IMR-90 (cell line): Measurements from ENCODE around the gene CR1L. TPM values are rescaled to one million over a fixed set of nuclear protein-coding genes. Genes with fewer than 3 reads are reported as not detected.

Experiments
- ATAC-seq: fragments of 200-7000 bp; cut with Tn5 transposase; 2 replicates; pipeline ENCODE4 v1.9.1; 2020; ENCODE audit warnings: low read depth, mild to moderate bottlenecking, moderate library complexity
- BruUV-seq: library from RNA; stranded (reverse); fragments of 400-500 nt; replicated peaks from 2 replicates; lab custom pipeline; 2021; lab: Mats Ljungman, UMichigan
- CTCF ChIA-PET: fragments of 300-600 bp; formaldehyde crosslinking; extraction: SDS; loops from one replicate; lab custom pipeline; 2021; ENCODE audit warnings: antibody characterized with exemption; lab: Yijun Ruan, JAX
- POLR2A ChIA-PET: fragments of 300-600 bp; sonication (Branson Sonifier 250); formaldehyde crosslinking; loops from one replicate; lab custom pipeline; 2022; ENCODE audit warnings: antibody characterized with exemption; ENCODE audit not compliant: unreplicated experiment; lab: Charles Lee
- DNase-seq: peaks from one replicate; pipeline ENCODE4 v3.0.0; 2013
- H2AFZ ChIP-seq: replicated peaks from 2 replicates; pipeline ENCODE3; 2013; ENCODE audit warnings: low read length, mild to moderate bottlenecking; ENCODE audit not compliant: poor library complexity
- H2AK5ac ChIP-seq: 2 replicates; pipeline ENCODE4 v1.6.1; 2013; ENCODE audit warnings: low read depth, low read length, inconsistent platforms
- H2AK9ac ChIP-seq: replicated peaks from 2 replicates; pipeline ENCODE3; 2013; ENCODE audit warnings: mild to moderate bottlenecking, low read depth, low read length, moderate library complexity; ENCODE audit not compliant: poor library complexity
- H2BK120ac ChIP-seq: 2 replicates; pipeline ENCODE4 v1.6.1; 2013; ENCODE audit warnings: low read depth, low read length, inconsistent platforms
- H2BK15ac ChIP-seq: 3 replicates; pipeline ENCODE4 v1.6.1; 2013; ENCODE audit warnings: low read depth, low read length, inconsistent platforms
- H2BK20ac ChIP-seq: 2 replicates; pipeline ENCODE4 v1.6.1; 2013; ENCODE audit warnings: low read depth, mild to moderate bottlenecking, inconsistent platforms, low read length, moderate library complexity
- H2BK5ac ChIP-seq: 2 replicates; pipeline ENCODE4 v1.6.1; 2013; ENCODE audit warnings: mild to moderate bottlenecking, low read depth, low read length, inconsistent platforms; ENCODE audit not compliant: poor library complexity, severe bottlenecking
- H3K14ac ChIP-seq: replicated peaks from 2 replicates; pipeline ENCODE4 v1.6.1; 2013; ENCODE audit warnings: low read depth, low read length, inconsistent platforms
- H3K18ac ChIP-seq: 2 replicates; pipeline ENCODE4 v1.6.1; 2013; ENCODE audit warnings: low read depth, low read length, control low read depth
- H3K23ac ChIP-seq: 2 replicates; pipeline ENCODE4 v1.6.1; 2013; ENCODE audit warnings: low read depth, low read length, inconsistent platforms
- H3K27ac ChIP-seq: 2 replicates; pipeline ENCODE4 v1.5.1; 2013; ENCODE audit warnings: mild to moderate bottlenecking, control low read depth, low read length; ENCODE audit not compliant: insufficient read depth
- H3K27me3 ChIP-seq: 2 replicates; pipeline ENCODE4 v1.6.1; 2013; ENCODE audit warnings: low read length; ENCODE audit not compliant: control insufficient read depth, insufficient read depth
- H3K36me3 ChIP-seq: 2 replicates; pipeline ENCODE4 v1.6.1; 2013; ENCODE audit warnings: low read length, mixed read lengths; ENCODE audit not compliant: control insufficient read depth, insufficient read depth
- H3K4ac ChIP-seq: 2 replicates; pipeline ENCODE4 v1.6.1; 2013; ENCODE audit warnings: low read depth, low read length, inconsistent platforms
- H3K4me1 ChIP-seq: 2 replicates; pipeline ENCODE4 v1.6.1; 2013; ENCODE audit warnings: low read length, mixed read lengths; ENCODE audit not compliant: control insufficient read depth, insufficient read depth
- H3K4me2 ChIP-seq: 2 replicates; pipeline ENCODE4 v1.6.1; 2013; ENCODE audit warnings: low read depth, mild to moderate bottlenecking, control low read depth, low read length, moderate library complexity
- H3K4me3 ChIP-seq: 2 replicates; pipeline ENCODE4 v1.5.1; 2013; ENCODE audit warnings: low read depth, mild to moderate bottlenecking, control low read depth, low read length, moderate library complexity; ENCODE audit not compliant: insufficient read depth
- H3K56ac ChIP-seq: 2 replicates; pipeline ENCODE4 v1.6.1; 2013; ENCODE audit warnings: low read length, inconsistent platforms; ENCODE audit not compliant: insufficient read depth; ENCODE audit errors: extremely low read depth
- H3K79me1 ChIP-seq, 2 experiments: 2 replicates each; pipeline ENCODE4 v1.6.1; 2013; ENCODE audit warnings: low read length in 2 of 2, inconsistent platforms in 1 of 2, low read depth in 1 of 2
- H3K9ac ChIP-seq: 2 replicates; pipeline ENCODE4 v1.6.1; 2013; ENCODE audit warnings: low read depth, low read length, control low read depth
- H3K9me1 ChIP-seq: 2 replicates; pipeline ENCODE4 v1.6.1; 2013; ENCODE audit warnings: low read length, inconsistent platforms; ENCODE audit not compliant: insufficient read depth
- H3K9me3 ChIP-seq: 2 replicates; pipeline ENCODE4 v1.6.1; 2013; ENCODE audit warnings: low read length; ENCODE audit not compliant: control insufficient read depth, insufficient read depth
- H4K20me1 ChIP-seq: 2 replicates; pipeline ENCODE4 v1.6.1; 2013; ENCODE audit warnings: low read length, inconsistent platforms; ENCODE audit not compliant: insufficient read depth
- H4K5ac ChIP-seq: 2 replicates; pipeline ENCODE4 v1.6.1; 2013; ENCODE audit warnings: mild to moderate bottlenecking, low read depth, low read length, control low read depth
- H4K8ac ChIP-seq, 2 experiments: 2 replicates each; pipeline ENCODE4 v1.6.1; 2013; ENCODE audit warnings: low read depth in 2 of 2, low read length in 2 of 2, control low read depth in 1 of 2, inconsistent platforms in 1 of 2
- H4K91ac ChIP-seq: 2 replicates; pipeline ENCODE4 v1.6.1; 2013; ENCODE audit warnings: low read depth, low read length, inconsistent platforms; ENCODE audit not compliant: insufficient read depth
- MAFK ChIP-seq: IDR thresholded peaks from 2 replicates; pipeline ENCODE4 v1.6.1; 2012; ENCODE audit warnings: low read depth, low read length, improper control_type of control experiment
- MXI1 ChIP-seq: IDR thresholded peaks from 2 replicates; pipeline ENCODE4 v1.6.1; 2012; ENCODE audit warnings: low read depth, mild to moderate bottlenecking, low read length, moderate library complexity, borderline replicate concordance
- RFX5 ChIP-seq: IDR thresholded peaks from 2 replicates; pipeline ENCODE4 v1.8.0; 2012; ENCODE audit warnings: low read depth, mild to moderate bottlenecking, low read length, moderate library complexity
- whole genome bisulfite sequencing, 2 experiments: methylation state at CpG; one replicate each; pipeline versions ENCODE4 v1.1.5 to v1.1.7; 2013; ENCODE audit warnings: missing lambda C conversion rate in 2 of 2; ENCODE audit not compliant: insufficient read length in 1 of 2; ENCODE audit errors: extremely low coverage in 2 of 2; 5-methylcytosine and 5-hydroxymethylcytosine counted together
- dilution Hi-C: fragments of 300-500 bp; cut with HindIII; formaldehyde crosslinking; loops from one replicate; pipeline ENCODE4 v1.14.3; 2018; ENCODE audit warnings: low sequenced_read_pairs; ENCODE audit not compliant: unreplicated experiment
- in situ Hi-C: fragments of 300-500 bp; cut with MboI; formaldehyde crosslinking; loops from 3 replicates; pipeline ENCODE4 v1.14.3; 2019; ENCODE audit warnings: low sequenced_read_pairs, inconsistent platforms, mixed read lengths
- intact Hi-C: fragments of 100-400 bp; cut with micrococcal nuclease; formaldehyde crosslinking; loops from 2 replicates; pipeline ENCODE4 v1.10.0; 2022
- polyA plus RNA-seq, 3 experiments: library from polyadenylated mRNA; depleted of rRNA; stranded (reverse); fragments of >200 nt; gene quantifications; 2 replicates each; pipeline ENCODE4 v1.2.3, GENCODE V29; 2012; ENCODE audit warnings: low replicate concordance in 1 of 3
- total RNA-seq: library from RNA; depleted of rRNA; stranded (reverse); fragments of >200 nt; gene quantifications from 2 replicates; pipeline ENCODE4 v1.2.3, GENCODE V29; 2012
- TF ChIP-seq, protein P1 (sequence below): conservative IDR thresholded peaks from 2 replicates; pipeline ENCODE4 v1.5.1; 2012; ENCODE audit warnings: mild to moderate bottlenecking, low read depth, low read length, improper control_type of control experiment

Gene CR1L
- total and polyA plus RNA-seq, 2 of the 4 experiments (the other 2 are of a cell fraction) = not detected

- POLR2A ChIA-PET = no interaction called here
- dilution Hi-C loops = no loop called here
Measured at GRCh38 chr1:207648334-207649209, 3.6 kb downstream of the CR1L start.

More at GRCh38 chr1:207648334-207649209, 3.6 kb downstream of the CR1L start:
- Histone ChIP-seq H3K79me1 (no peaks in the 10 kb centered on the region), H2AK5ac (no peak overlapping the region), H2AFZ (no peak overlapping the region), H3K18ac (no peak overlapping the region), H3K27ac (no peak overlapping the region), H4K20me1 (no peaks in the 10 kb centered on the region), H3K9me3 (no peaks in the 10 kb centered on the region), H4K5ac (no peak overlapping the region), H2AK9ac (no peak overlapping the region), H3K9ac (no peak overlapping the region), H2BK120ac (no peak overlapping the region), H4K91ac (no peak overlapping the region), H2BK20ac (no peak overlapping the region), H3K14ac (no peak overlapping the region), H3K4me3 (no peak overlapping the region), H3K4ac (no peak overlapping the region), H3K56ac (no peak overlapping the region), H2BK5ac (no peak overlapping the region), H3K23ac (no peak overlapping the region), H4K8ac (no peak overlapping the region), H3K4me2 (no peak overlapping the region), H2BK15ac (no peak overlapping the region), H3K9me1 (no peaks in the 10 kb centered on the region), H3K36me3 (no peaks in the 10 kb centered on the region), H3K4me1 (no peaks in the 10 kb centered on the region), H3K27me3 (peaks cover 20% of the 10 kb centered on the region)
- no peak for ATAC-seq
- CTCF ChIA-PET = no interaction called here
- no peak for DNase-seq
- WGBS, 2 experiments = no CpG with 5 or more reads among the region's 5 CpGs
- BruUV-seq = no TSS peak
- in situ Hi-C loops (no loop called here), intact Hi-C loops (no loop called here)
- TF ChIP-seq RFX5 (no peak), MAFK (no peak), MXI1 (no peak)
- TF ChIP-seq, protein P1, sequence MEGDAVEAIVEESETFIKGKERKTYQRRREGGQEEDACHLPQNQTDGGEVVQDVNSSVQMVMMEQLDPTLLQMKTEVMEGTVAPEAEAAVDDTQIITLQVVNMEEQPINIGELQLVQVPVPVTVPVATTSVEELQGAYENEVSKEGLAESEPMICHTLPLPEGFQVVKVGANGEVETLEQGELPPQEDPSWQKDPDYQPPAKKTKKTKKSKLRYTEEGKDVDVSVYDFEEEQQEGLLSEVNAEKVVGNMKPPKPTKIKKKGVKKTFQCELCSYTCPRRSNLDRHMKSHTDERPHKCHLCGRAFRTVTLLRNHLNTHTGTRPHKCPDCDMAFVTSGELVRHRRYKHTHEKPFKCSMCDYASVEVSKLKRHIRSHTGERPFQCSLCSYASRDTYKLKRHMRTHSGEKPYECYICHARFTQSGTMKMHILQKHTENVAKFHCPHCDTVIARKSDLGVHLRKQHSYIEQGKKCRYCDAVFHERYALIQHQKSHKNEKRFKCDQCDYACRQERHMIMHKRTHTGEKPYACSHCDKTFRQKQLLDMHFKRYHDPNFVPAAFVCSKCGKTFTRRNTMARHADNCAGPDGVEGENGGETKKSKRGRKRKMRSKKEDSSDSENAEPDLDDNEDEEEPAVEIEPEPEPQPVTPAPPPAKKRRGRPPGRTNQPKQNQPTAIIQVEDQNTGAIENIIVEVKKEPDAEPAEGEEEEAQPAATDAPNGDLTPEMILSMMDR = no peak
